ENCODE measurements around the gene PTRHD1.

Gene PTRHD1

GRCh38 chr2:24830351-24830750 lies 37.2 kb upstream of the PTRHD1 start:
- no peak for DNase-seq (ENCODE audit: low read depth)

- DNase-seq (ENCODE audit: low read depth) = no peak
Measured at GRCh38 chr2:24828238-24828996, 35.2 kb upstream of the PTRHD1 start.

- DNase-seq (ENCODE audit: low read depth) = peak; percentile 24
Measured at GRCh38 chr2:24827321-24828237, 34.4 kb upstream of the PTRHD1 start.

GRCh38 chr2:24826773-24827145 lies 33.6 kb upstream of the PTRHD1 start:
- DNase-seq (ENCODE audit: low read depth) = no peak

- no peak for DNase-seq (ENCODE audit: low read depth)
Measured at GRCh38 chr2:24825883-24826772, 32.9 kb upstream of the PTRHD1 start.

- no peak for DNase-seq (ENCODE audit: low read depth)
Measured at GRCh38 chr2:24824966-24825882, 32.0 kb upstream of the PTRHD1 start.

GRCh38 chr2:24824071-24824588 lies 30.9 kb upstream of the PTRHD1 start:
- no peak for DNase-seq (ENCODE audit: low read depth)

- DNase-seq (ENCODE audit: low read depth) = no peak
Measured at GRCh38 chr2:24822049-24822706, 29.0 kb upstream of the PTRHD1 start.

GRCh38 chr2:24821433-24821891 lies 28.3 kb upstream of the PTRHD1 start:
- DNase-seq (ENCODE audit: low read depth) = no peak

- no peak for DNase-seq (ENCODE audit: low read depth)
Measured at GRCh38 chr2:24820598-24821432, 27.6 kb upstream of the PTRHD1 start.

GRCh38 chr2:24820175-24820513 lies 27.0 kb upstream of the PTRHD1 start:
- DNase-seq (ENCODE audit: low read depth) = no peak

- no peak for DNase-seq (ENCODE audit: low read depth)
Measured at GRCh38 chr2:24819442-24820174, 26.4 kb upstream of the PTRHD1 start.

GRCh38 chr2:24818721-24819167 lies 25.6 kb upstream of the PTRHD1 start:
- DNase-seq (ENCODE audit: low read depth) = no peak

- peak; percentile 48 for DNase-seq (ENCODE audit: low read depth)
Measured at GRCh38 chr2:24816884-24817283, 23.7 kb upstream of the PTRHD1 start.

- no peak for DNase-seq (ENCODE audit: low read depth)
Measured at GRCh38 chr2:24816404-24816803, 23.2 kb upstream of the PTRHD1 start.

- no peak for DNase-seq (ENCODE audit: low read depth)
Measured at GRCh38 chr2:24815171-24815570, 22.0 kb upstream of the PTRHD1 start.

- DNase-seq (ENCODE audit: low read depth) = no peak
Measured at GRCh38 chr2:24814516-24814915, 21.3 kb upstream of the PTRHD1 start.

GRCh38 chr2:24813691-24814137 lies 20.5 kb upstream of the PTRHD1 start:
- no peak for DNase-seq (ENCODE audit: low read depth)

All from GM04503 (cell line).